Measurements from ENCODE around the gene CST5.
"Not testable (repeated sequence)": the region's sequence is repeated elsewhere in the genome, so short reads cannot be mapped to it uniquely, and the experiment has no call there.

CST5 gene

GRCh38 chr20:23867152-23867776, 12.3 kb downstream of the CST5 start:
- intact Hi-C loops (cut with DNase I): no loop called here
- DNase-seq: no peak

GRCh38 chr20:23860771-23861170, 18.8 kb downstream of the CST5 start:
- DNase-seq; intact Hi-C loops (cut with DNase I): not testable (repeated sequence)

- DNase-seq: no peak
- intact Hi-C loops (cut with DNase I): no loop called here
Observed at GRCh38 chr20:23857962-23858595, 21.5 kb downstream of the CST5 start.

DNA sequence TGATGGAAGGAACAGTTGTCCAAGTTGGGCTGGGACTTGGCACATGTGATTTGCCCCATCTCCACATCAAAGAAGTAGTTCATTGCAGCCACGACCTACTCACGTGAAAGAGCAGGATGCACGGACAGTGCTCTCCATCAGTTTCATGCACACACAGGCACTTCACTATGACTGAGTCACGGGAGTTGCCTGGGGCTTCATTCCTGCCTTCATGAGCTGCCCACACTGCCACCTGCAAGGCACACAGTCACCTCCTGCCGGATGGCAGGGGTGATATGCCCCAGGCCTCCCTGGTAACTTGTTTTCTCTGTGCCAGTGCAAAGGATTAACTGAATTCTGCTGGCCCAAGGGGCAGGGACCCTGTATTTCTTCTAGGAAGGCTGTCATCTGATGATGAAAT, 22.8 kb downstream of the CST5 start:
- no peak for DNase-seq
- intact Hi-C loops (cut with DNase I): no loop called here

DNA sequence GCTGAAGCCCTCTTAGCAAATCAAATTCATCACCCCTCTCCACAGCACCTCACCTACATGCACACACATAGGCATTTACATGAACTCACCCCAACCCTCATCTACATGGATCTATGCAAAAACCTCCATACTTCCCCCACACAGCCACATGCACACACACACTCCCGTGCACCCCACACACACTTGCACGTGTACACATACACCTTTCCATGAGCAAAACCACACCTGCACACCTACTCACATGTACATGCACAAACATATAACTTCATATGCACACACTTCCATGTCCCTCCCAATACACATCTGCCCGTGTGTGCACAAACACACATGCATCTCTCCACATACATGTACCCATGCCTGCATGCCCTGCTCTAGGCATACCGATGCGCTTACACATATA, 23.3 kb downstream of the CST5 start:
- intact Hi-C loops (cut with DNase I): no loop called here
- DNase-seq: no peak

GRCh38 chr20:23841693-23842092, 37.9 kb downstream of the CST5 start:
- DNase-seq: no peak
- intact Hi-C loops (cut with DNase I): no loop called here

DNA sequence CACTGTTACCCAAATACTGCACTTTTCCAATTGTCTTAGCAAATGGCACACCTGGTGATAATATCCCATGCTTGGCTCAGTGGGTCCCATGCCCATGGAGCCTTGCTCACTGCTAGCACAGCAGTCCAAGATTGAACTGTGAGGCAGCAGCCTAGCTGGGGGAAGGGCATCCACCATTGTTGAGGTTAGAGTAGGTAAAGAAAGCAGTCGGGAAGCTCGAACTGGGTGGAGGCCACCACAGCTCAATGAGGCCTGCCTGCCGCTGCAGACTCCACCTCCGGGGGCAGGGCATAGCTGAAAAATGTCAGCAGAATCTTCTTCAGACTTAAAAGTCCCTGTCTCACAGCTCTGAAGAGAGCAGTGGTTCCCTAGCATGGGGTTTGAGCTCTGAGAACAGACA, 43.8 kb downstream of the CST5 start:
- intact Hi-C loops (cut with DNase I): no loop called here
- no peak for DNase-seq

DNA sequence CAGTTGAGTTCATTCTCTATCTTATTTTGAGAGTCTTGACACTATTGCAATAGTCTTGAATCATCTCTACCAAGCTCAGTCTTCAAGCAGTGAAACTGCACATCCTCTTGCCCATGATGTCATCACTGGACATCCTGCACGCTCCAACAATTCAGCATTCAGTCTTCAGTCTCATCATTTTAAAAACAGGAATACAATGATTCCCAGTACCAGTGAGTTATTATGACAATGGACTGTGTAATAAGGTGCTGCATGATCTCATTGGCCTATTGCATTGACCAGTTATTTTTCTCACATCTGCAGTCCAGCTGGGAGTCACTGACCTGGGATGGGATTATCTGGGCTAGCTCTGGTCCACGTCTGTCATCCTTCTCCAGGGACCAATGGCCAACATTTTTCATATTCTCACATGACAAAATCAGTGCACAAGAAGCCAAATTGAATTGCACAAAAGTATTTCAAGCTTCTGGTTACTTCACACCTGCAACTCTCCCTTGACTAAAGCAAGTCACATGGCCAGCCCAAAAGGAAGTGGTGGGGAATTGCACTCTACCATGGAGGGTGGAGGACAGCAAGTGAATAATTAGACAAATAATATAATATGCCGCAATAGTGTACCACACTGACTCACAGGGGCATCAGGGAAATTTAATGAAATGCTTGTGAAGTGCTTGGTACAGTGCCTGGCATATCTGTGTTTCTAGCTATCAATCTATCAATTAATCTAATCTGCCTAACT, 46.6 kb downstream of the CST5 start:
- DNase-seq: no peak
- intact Hi-C loops (cut with DNase I): no loop called here

- DNase-seq; intact Hi-C loops (cut with DNase I): not testable (repeated sequence)
Observed at GRCh38 chr20:23831961-23832360, 47.6 kb downstream of the CST5 start.

DNA sequence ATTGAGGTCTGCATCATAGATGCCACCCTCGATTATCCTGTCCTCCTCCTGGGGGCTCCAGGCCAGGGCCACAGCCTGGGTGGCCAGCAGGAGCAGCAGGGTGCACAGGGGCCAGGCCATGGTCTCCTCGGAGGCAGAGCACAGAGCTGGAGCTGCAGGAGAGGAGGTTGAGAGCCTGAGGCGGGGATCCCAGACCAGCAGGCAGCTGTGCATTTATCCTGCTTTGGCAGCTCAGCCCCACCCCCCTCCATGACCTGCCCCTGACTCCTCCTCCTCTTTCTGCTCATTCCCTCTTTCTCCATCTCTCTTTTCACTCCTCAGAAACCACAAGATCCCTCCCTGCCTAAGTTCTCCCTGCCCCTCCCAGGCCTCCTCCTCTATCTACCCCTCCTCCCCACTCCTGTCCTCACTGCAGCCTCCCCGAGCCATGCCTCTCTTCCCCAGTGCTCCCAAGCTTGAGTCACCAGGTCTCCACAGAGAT, 53.0 kb downstream of the CST5 start, which contains the start of gene CST2:
TSS of gene CST2 (minus strand) at position 189 of the 481 bp plus-strand sequence. CDS start at position 120, 69 bp downstream.
- no peak for DNase-seq
- intact Hi-C loops (cut with DNase I): no loop called here
